Measurements from ENCODE around the gene IL32. TPM values are rescaled to one million over a fixed set of nuclear protein-coding genes. Genes with fewer than 3 reads are reported as not detected.

IL32 gene
- total and polyA plus RNA-seq, 9 of the 15 experiments (the other 6 are each of a cell fraction or from before 2014, with no cell fraction given) = 0.21 to 2.2 (median 0.37) TPM; not detected in 3

GRCh38 chr16:3084491-3084890 is 19.1 kb downstream of the IL32 start:
- no peak overlapping the region for H3K4me2 ChIP-seq (ENCODE audit: insufficient read depth, low read length)
- H3K79me2 ChIP-seq (ENCODE audit: control insufficient read depth, insufficient read depth, low read length) = no peaks in the 10 kb centered on the region
- no peaks in the 10 kb centered on the region for H3K36me3 ChIP-seq (ENCODE audit: control insufficient read depth, insufficient read depth, low read length)
- ChIA-PET CTCF (ENCODE audit: low intra/inter-chr PET ratio) (interaction anchor here (0.6 kb wide), 1 partner anchor 43 kb away, joined by 4 read pairs; no protein-coding TSS in a partner anchor), POLR2A (no interaction called here)
- no peak for FAIRE-seq
- H3K27ac ChIP-seq (ENCODE audit: extremely low read depth, low read depth, low read length) = no peak overlapping the region
- peaks cover 19 to 41% of the 10 kb centered on the region in 2 experiments for H3K4me1 ChIP-seq (replicated peaks in 1 of 2; ENCODE audit: control insufficient read depth in 2 of 2, insufficient read depth in 2 of 2, low read length in 2 of 2)
- WGBS (ENCODE audit: insufficient coverage, low coverage, missing lambda C conversion rate) = 10% methylated on average over 1 of the region's 1 CpG
- H4K20me1 ChIP-seq (replicated peaks; ENCODE audit: control insufficient read depth, insufficient read depth, low read length) = no peaks in the 10 kb centered on the region
- no peak overlapping the region for H3K9ac ChIP-seq (ENCODE audit: insufficient read depth in 1 of 2, low read depth in 2 of 2, low read length in 2 of 2)
- intact Hi-C loops (cut with micrococcal nuclease) = no loop called here
- no peak for DNase-seq (ENCODE audit: extremely low read depth in 1 of 4, low spot score in 3 of 4)
- BruUV-seq (replicated peaks) = no TSS peak
- no peak for ATAC-seq
- TF ChIP-seq ZNF384 (IDR thresholded peaks at IDR 0.05; ENCODE audit: low read depth, low read length) (0 out of 2 replicates have a peak, but pooled peaks have one; percentile 17), GABPA (tag; conservative IDR thresholded peaks at IDR 0.05; ENCODE audit: low read depth) (0 out of 2 replicates have a peak, but pooled peaks have one; percentile 13), ESRRB (CRISPR knock-in tag; IDR thresholded peaks at IDR 0.05; ENCODE audit: borderline replicate concordance) (no peak), FOS (IDR thresholded peaks at IDR 0.05; ENCODE audit: extremely low read depth, insufficient read length) (no peak), MAFG (tag; conservative IDR thresholded peaks at IDR 0.05) (0 out of 2 replicates have a peak, but pooled peaks have one; percentile 23), SIX5 (IDR thresholded peaks at IDR 0.05; ENCODE audit: borderline replicate concordance in 1 of 2, insufficient read depth in 1 of 2, low read depth in 1 of 2, low read length in 2 of 2) (no peak), NKRF (IDR thresholded peaks at IDR 0.05; ENCODE audit: borderline replicate concordance) (no peak), MAX (CRISPR knock-in tag; IDR thresholded peaks at IDR 0.05) (no peak), CREM (IDR thresholded peaks at IDR 0.05; ENCODE audit: low read depth) (no peak), HNRNPL (IDR thresholded peaks at IDR 0.05; ENCODE audit: low read depth, low read length) (no peak), SMARCC2 (IDR thresholded peaks at IDR 0.05; ENCODE audit: low read depth) (no peak)
- no peak overlapping the region for H2AFZ ChIP-seq (ENCODE audit: low read depth, low read length)
- H3K4me3 ChIP-seq = no peak overlapping the region
- no peaks in the 10 kb centered on the region for H3K9me1 ChIP-seq (ENCODE audit: control insufficient read depth, insufficient read depth, low read length)
- H3K9me3 ChIP-seq (replicated peaks; ENCODE audit: control insufficient read depth, insufficient read depth, low read depth, low read length) = no peaks in the 10 kb centered on the region
- H3K27me3 ChIP-seq (ENCODE audit: control insufficient read depth in 2 of 2, insufficient read depth in 2 of 2, low read length in 2 of 2) = peaks cover 5 to 10% of the 10 kb centered on the region in 2 experiments; a peak in 3 of 5 replicates
- in situ Hi-C loops (cut with MboI) = no loop called here
